ENCODE data around the gene SMCR8.

GRCh38 chr17:18356624-18357023 is 41.5 kb downstream of the SMCR8 start:
- TF ChIP-seq CTCF (conservative IDR thresholded peaks at IDR 0.05; ENCODE audit: low read depth, low read length) (no peak), EZH2 (IDR thresholded peaks at IDR 0.05; ENCODE audit: borderline replicate concordance, low read depth, low read length, poor library complexity, severe bottlenecking) (no peak)

Data from A673 (cell line).